PC-9 (cell line): ENCODE data around the gene CRELD2.

Source experiments
- EZH2 ChIP-seq: fragments of 200-600 bp; sonication (generic); IDR thresholded peaks from 2 replicates; pipeline ENCODE4 v1.8.0; 2017; ENCODE audit warnings: antibody characterized with exemption, low read depth
- TF ChIP-seq, protein P1 (sequence below): fragments of 200-600 bp; sonication (generic); conservative IDR thresholded peaks from 2 replicates; pipeline ENCODE4 v1.6.1; 2017; ENCODE audit warnings: mixed run types, antibody characterized with exemption, mild to moderate bottlenecking, moderate library complexity

DNA sequence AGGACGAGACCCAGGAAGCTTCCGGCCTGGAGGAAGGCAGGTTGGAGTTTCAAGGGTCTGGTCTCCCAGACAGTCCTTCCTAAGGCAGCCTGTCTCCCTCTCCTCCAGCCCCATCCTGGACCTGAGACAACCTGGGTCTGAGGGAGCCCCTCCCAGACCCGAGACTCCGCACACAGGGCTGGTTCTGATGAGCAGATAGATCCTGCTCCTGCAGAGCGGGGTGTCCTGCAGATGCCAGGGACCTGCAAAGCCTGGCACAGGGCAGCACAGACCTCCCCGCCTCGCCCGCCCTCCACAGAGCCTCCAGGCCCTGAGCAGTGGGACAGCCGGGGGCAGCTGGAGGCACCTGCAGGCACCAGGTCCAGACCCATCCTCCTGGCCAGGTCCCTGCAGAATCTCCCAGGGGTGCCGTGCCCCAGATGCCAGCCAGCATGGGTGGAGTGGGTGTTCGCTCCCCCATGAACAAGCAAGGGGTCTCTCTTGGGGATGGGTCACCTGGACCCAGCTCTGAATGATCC is 49.9 kb downstream of the CRELD2 start:
- TF ChIP-seq, protein P1, sequence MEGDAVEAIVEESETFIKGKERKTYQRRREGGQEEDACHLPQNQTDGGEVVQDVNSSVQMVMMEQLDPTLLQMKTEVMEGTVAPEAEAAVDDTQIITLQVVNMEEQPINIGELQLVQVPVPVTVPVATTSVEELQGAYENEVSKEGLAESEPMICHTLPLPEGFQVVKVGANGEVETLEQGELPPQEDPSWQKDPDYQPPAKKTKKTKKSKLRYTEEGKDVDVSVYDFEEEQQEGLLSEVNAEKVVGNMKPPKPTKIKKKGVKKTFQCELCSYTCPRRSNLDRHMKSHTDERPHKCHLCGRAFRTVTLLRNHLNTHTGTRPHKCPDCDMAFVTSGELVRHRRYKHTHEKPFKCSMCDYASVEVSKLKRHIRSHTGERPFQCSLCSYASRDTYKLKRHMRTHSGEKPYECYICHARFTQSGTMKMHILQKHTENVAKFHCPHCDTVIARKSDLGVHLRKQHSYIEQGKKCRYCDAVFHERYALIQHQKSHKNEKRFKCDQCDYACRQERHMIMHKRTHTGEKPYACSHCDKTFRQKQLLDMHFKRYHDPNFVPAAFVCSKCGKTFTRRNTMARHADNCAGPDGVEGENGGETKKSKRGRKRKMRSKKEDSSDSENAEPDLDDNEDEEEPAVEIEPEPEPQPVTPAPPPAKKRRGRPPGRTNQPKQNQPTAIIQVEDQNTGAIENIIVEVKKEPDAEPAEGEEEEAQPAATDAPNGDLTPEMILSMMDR, result no peak
- no peak for TF ChIP-seq EZH2
